Upper lobe of right lung (tissue), 1 donor: ENCODE results near the gene ALDH3B1. TPM values are rescaled to one million over a fixed set of nuclear protein-coding genes. Genes with fewer than 3 reads are reported as not detected.
A peak's percentile ranks its signal among the peaks of the same experiment; 100 is the strongest.

ENCODE experiments used
- ATAC-seq: fragments of 200-7000 bp; cut with Tn5 transposase; one replicate; pipeline ENCODE4 v1.9.1; 2020; ENCODE audit warnings: mild to moderate bottlenecking, moderate library complexity
- DNase-seq: peaks from one replicate; pipeline ENCODE4 v3.0.0-alpha.2; 2020
- H3K27ac ChIP-seq: fragments of 200-600 bp; one replicate; pipeline ENCODE4 v1.8.0; 2022
- H3K27me3 ChIP-seq: fragments of 200-600 bp; one replicate; pipeline ENCODE4 v1.8.0; 2022; ENCODE audit warnings: mild to moderate bottlenecking
- H3K36me3 ChIP-seq: fragments of 200-600 bp; one replicate; pipeline ENCODE4 v1.8.0; 2022
- H3K4me1 ChIP-seq: fragments of 200-600 bp; one replicate; pipeline ENCODE4 v1.8.0; 2022
- H3K4me3 ChIP-seq: fragments of 200-600 bp; one replicate; pipeline ENCODE4 v1.8.0; 2022; ENCODE audit warnings: mild to moderate bottlenecking
- H3K9me3 ChIP-seq: fragments of 200-600 bp; one replicate; pipeline ENCODE4 v1.8.0; 2022
- CTCF ChIP-seq: fragments of 200-600 bp; IDR thresholded peaks from one replicate; pipeline ENCODE4 v1.8.0; 2022; ENCODE audit warnings: antibody characterized with exemption
- intact Hi-C: fragments of 100-400 bp; cut with DNase I; formaldehyde crosslinking; loops from one replicate; pipeline ENCODE4 v1.11.0; 2022
- total RNA-seq: library from RNA; stranded (reverse); fragmentation: NEBNext Ultra II Directional; extraction: Animal tissue kit (Norgen Biotek cat#: 25700); gene quantifications from one replicate; pipeline ENCODE4 v1.2.1, GENCODE V29; 2021
- donor health status: DM: no; HTN: yes; CAD: no; lungs with severe emphysema.

Gene ALDH3B1
- total RNA-seq, 1 donor from 2014 or later = 95.9 TPM

GRCh38 chr11:68051191-68052136, 41.3 kb downstream of the ALDH3B1 start:
- H3K27ac ChIP-seq = no peak overlapping the region
- intact Hi-C loops = no loop called here
- no peak for TF ChIP-seq CTCF
- no peaks in the 10 kb centered on the region for H3K9me3 ChIP-seq
- DNase-seq (peak; percentile 62), ATAC-seq (peak; percentile 5)
- H3K4me3 ChIP-seq = no peak overlapping the region
- H3K4me1 ChIP-seq = no peaks in the 10 kb centered on the region
- H3K36me3 ChIP-seq = peaks cover 53% of the 10 kb centered on the region
- no peaks in the 10 kb centered on the region for H3K27me3 ChIP-seq

GRCh38 chr11:68052137-68052873, 42.2 kb downstream of the ALDH3B1 start:
- no peaks in the 10 kb centered on the region for H3K4me1 ChIP-seq
- DNase-seq = peak; percentile 52
- H3K27me3 ChIP-seq = no peaks in the 10 kb centered on the region
- H3K4me3 ChIP-seq = no peak overlapping the region
- H3K36me3 ChIP-seq = peaks cover 53% of the 10 kb centered on the region
- no peaks in the 10 kb centered on the region for H3K9me3 ChIP-seq
- no peak overlapping the region for H3K27ac ChIP-seq
- TF ChIP-seq CTCF = no peak
- no peak for ATAC-seq
- intact Hi-C loops = no loop called here

- H3K4me3 ChIP-seq = no peak overlapping the region
- DNase-seq (peak; percentile 54), ATAC-seq (no peak)
- H3K27me3 ChIP-seq = no peaks in the 10 kb centered on the region
- H3K27ac ChIP-seq = no peak overlapping the region
- no peaks in the 10 kb centered on the region for H3K9me3 ChIP-seq
- intact Hi-C loops = no loop called here
- H3K4me1 ChIP-seq = no peaks in the 10 kb centered on the region
- no peak for TF ChIP-seq CTCF
- peaks cover 53% of the 10 kb centered on the region for H3K36me3 ChIP-seq
Observed at GRCh38 chr11:68053117-68053516, 43.0 kb downstream of the ALDH3B1 start.

- ATAC-seq = no peak
- Histone ChIP-seq H3K9me3 (no peaks in the 10 kb centered on the region), H3K36me3 (peaks cover 46% of the 10 kb centered on the region), H3K4me1 (no peaks in the 10 kb centered on the region), H3K4me3 (no peak overlapping the region), H3K27me3 (no peaks in the 10 kb centered on the region), H3K27ac (no peak overlapping the region)
- no peak for TF ChIP-seq CTCF
- peak; percentile 60 for DNase-seq
- intact Hi-C loops = no loop called here
Observed at GRCh38 chr11:68053981-68054812, 44.1 kb downstream of the ALDH3B1 start.
